HS-5 (cell line): ENCODE results near the gene ZBED1.
"Not testable (repeated sequence)": the region's sequence is repeated elsewhere in the genome, so short reads cannot be mapped to it uniquely, and the experiment has no call there.

Source experiments
- DNase-seq: peaks from one replicate; pipeline ENCODE4 v3.0.0-alpha.2; 2012; ENCODE audit warnings: low read depth

ZBED1 gene

GRCh38 chrX:2497961-2498780, 2.6 kb downstream of the ZBED1 start:
- DNase-seq, result no peak

- DNase-seq, result no peak
Observed at GRCh38 chrX:2495595-2495994, 5.2 kb downstream of the ZBED1 start.

GRCh38 chrX:2492531-2493218, 8.1 kb downstream of the ZBED1 start:
- no peak for DNase-seq

GRCh38 chrX:2490634-2491033, 10.1 kb downstream of the ZBED1 start:
- no peak for DNase-seq

- DNase-seq, result no peak
Observed at GRCh38 chrX:2489446-2490445, 11.0 kb downstream of the ZBED1 start.

GRCh38 chrX:2488621-2489285, 12.0 kb downstream of the ZBED1 start:
- no peak for DNase-seq

- no peak for DNase-seq
Observed at GRCh38 chrX:2487366-2487765, 13.4 kb downstream of the ZBED1 start.

GRCh38 chrX:2486476-2487133, 14.2 kb downstream of the ZBED1 start:
- DNase-seq, result no peak

- DNase-seq, result no peak
Observed at GRCh38 chrX:2485789-2486345, 14.9 kb downstream of the ZBED1 start.

GRCh38 chrX:2484721-2485648, 15.8 kb downstream of the ZBED1 start:
- no peak for DNase-seq

GRCh38 chrX:2484256-2484655, 16.5 kb downstream of the ZBED1 start:
- no peak for DNase-seq

- DNase-seq, result no peak
Observed at GRCh38 chrX:2483398-2484060, 17.2 kb downstream of the ZBED1 start.

- DNase-seq, result not testable (repeated sequence)
Observed at GRCh38 chrX:2481597-2481996, 19.2 kb downstream of the ZBED1 start.

GRCh38 chrX:2479982-2480381, 20.8 kb downstream of the ZBED1 start:
- not testable (repeated sequence) for DNase-seq

GRCh38 chrX:2479420-2479780, 21.4 kb downstream of the ZBED1 start:
- no peak for DNase-seq

- DNase-seq, result no peak
Observed at GRCh38 chrX:2478546-2479419, 22.0 kb downstream of the ZBED1 start.

GRCh38 chrX:2477313-2477712, 23.5 kb downstream of the ZBED1 start:
- DNase-seq, result not testable (repeated sequence)
